ENCODE data around the gene RNF111.
"Not testable (repeated sequence)": the region's sequence is repeated elsewhere in the genome, so short reads cannot be mapped to it uniquely, and the experiment has no call there.

Gene RNF111

DNA sequence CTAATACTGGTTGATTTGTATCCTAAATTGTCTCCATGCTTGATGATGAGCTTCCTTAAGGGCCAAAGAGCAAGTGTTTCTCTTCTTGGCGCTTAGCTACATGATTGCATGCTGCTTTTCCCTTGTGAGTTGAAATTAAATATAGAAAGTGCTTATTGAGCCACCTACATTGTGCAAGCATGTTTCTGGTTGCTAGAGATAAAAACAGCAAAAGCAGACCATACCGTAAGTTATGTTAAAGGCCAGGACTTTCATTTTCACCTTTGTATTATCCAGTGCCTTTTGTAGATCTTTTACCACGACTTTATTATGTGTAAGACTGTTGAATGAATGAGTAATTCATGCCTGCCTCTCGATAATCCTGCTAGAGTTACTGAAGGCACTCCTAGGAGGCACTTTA lies 75.6 kb downstream of the RNF111 start:
- no peak for DNase-seq

GRCh38 chr15:59069430-59069829 lies 82.0 kb downstream of the RNF111 start:
- DNase-seq, result no peak

- peak in 1 of 5 experiments; percentile 33 for DNase-seq
Measured at GRCh38 chr15:59074607-59075006, 87.1 kb downstream of the RNF111 start.

GRCh38 chr15:59087731-59088130 lies 100.3 kb downstream of the RNF111 start:
- no peak for DNase-seq

GRCh38 chr15:59094077-59094476 lies 106.6 kb downstream of the RNF111 start:
- no peak for DNase-seq

DNA sequence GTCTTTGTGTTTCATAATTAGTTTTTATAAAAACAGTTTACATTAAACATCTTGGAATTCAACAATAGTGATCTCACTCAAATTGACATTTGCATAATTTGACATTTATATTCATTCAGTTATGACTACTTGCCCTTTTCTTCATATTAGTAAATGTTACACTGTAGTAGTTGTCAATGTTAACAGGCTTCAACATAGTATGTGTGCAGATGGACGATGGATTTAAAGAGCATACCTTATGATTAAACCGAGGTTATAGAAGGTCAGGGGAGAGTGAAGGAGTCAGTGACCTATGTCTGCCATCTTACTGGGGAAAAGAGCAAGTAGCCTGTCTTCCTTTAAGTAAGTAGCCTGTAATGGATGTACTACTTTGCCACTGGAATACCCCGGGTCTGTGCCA lies 109.0 kb downstream of the RNF111 start:
- no peak for DNase-seq

- no peak for DNase-seq
Measured at GRCh38 chr15:59099162-59099685, 111.8 kb downstream of the RNF111 start.

- no peak for DNase-seq
Measured at GRCh38 chr15:59104602-59104911, 117.1 kb downstream of the RNF111 start.

DNA sequence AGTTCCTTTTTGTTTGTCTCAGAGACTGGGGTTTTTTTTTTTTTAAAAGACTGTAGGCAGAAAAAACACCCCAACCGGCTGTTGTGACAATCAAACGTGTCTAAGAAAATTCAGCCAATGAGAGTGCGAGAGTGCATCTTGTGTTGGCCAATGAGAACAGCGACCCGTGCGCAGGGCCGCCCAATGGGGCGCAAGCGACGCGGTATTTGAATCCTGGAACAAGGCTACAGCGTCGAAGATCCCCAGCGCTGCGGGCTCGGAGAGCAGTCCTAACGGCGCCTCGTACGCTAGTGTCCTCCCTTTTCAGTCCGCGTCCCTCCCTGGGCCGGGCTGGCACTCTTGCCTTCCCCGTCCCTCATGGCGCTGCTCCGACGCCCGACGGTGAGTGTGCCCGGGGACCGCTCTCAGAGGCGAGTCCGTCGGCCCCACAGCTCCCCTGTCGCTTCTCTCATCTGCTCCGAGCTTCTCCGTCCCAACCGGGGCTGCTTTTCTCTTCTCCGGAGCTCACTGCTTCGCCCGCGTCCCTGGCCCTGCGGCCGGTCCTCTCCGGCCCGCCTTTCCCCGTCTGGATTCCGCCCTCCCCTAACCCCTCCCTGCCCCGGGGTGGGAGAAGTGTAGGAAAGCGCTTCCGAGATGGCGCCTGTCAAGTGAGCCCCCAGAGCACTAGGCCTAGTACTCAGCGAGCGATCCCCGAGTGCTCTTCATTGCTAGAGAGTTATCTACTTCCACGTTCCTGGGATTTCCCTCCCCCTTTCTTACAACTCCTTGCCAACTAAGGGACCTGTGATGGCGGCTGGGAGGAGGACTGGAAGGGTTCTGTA lies 117.7 kb downstream of the RNF111 start, which contains the start of gene CCNB2:
TSS of gene CCNB2 (plus strand) at position 235 of the 821 bp plus-strand sequence. CDS start at position 358, 123 bp downstream.
- peak; percentile 62 to 97 (median 78) for DNase-seq

DNA sequence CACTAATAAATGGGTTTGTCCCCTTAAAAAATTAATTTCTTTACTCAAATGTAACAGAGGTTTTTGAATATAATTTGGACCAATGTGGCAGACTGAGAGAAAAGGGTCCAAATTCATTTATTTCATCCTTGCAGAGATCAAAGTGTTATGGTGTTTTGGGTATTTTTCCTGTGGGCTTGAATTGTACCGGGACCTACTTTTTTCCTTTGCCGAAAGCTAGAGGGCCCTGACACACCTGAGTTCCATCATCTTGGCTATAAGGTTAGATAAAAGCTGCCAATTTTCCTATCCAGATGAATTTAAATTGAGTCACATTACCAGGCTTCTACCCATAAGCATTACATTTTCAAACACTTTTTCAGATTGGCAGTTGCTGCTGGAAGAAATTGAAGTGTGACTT lies 118.4 kb downstream of the RNF111 start:
- DNase-seq, result no peak

DNA sequence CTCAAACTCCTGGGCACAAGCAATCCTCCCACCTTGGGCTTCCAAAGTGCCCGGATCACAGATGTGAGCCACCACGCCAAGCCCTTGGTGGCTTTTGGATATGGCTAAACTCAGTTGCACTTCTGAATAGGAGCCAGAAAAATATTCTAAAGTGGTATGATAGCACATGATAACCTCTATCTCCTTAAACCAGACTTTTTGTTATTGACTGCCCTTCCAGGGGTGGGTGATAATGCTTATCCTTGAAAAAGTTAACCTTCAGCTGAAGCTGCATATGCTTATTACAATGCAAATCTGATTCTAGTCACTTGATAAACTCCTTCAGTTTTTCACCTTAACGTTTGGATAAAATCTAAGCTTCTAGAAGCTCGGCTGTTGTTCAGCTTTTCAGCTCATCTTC lies 123.8 kb downstream of the RNF111 start:
- no peak for DNase-seq

DNA sequence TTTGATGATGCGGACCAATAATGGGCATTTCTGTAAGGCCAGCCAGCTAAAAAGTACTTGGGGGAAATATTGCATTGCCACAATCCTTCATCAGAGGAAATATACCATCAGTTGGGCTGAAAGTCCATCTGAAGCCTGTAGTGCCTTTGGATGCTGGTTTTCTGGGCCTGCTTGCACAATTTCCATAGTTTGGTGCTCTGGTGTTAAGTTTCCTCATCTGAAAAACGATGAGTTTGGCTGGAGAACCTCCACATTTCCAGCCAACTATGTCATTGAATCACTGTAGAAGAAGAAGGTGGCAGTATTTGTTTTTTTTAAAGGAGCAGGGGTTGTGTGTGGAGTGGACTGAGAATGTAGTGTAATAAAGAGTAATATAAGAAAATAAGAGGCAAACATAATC lies 127.6 kb downstream of the RNF111 start:
- no peak for DNase-seq

- no peak for DNase-seq
Measured at GRCh38 chr15:59116141-59116540, 128.7 kb downstream of the RNF111 start.

GRCh38 chr15:59116771-59117170 lies 129.3 kb downstream of the RNF111 start:
- DNase-seq, result no peak

GRCh38 chr15:59119625-59120024 lies 132.2 kb downstream of the RNF111 start:
- DNase-seq, result no peak

GRCh38 chr15:59120937-59121336 lies 133.5 kb downstream of the RNF111 start:
- no peak for DNase-seq

- no peak for DNase-seq
Measured at GRCh38 chr15:59124261-59124660, 136.8 kb downstream of the RNF111 start.

GRCh38 chr15:59125683-59126082 lies 138.2 kb downstream of the RNF111 start:
- DNase-seq, result not testable (repeated sequence)

- not testable (repeated sequence) for DNase-seq
Measured at GRCh38 chr15:59127255-59127654, 139.8 kb downstream of the RNF111 start.

DNA sequence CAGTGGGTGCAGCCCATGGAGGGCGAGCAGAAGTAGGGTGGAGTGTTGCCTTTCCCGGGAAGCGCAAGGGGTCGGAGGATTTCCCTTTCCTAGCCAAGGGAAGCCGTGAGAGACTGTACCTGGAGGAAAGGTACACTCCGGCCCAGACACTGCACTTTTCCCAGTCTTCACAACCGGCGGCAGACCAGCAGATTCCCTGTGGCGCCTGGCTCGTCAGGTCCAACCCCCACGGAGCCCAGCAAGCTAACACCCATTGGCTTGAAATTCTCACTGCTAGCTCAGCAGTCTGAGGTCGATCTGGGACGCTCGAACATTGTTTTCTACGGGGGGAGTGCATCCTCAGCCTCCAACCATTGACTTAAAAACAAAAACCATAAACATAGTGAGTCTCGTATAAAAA lies 144.0 kb downstream of the RNF111 start:
- no peak for DNase-seq

GRCh38 chr15:59131969-59132562 lies 144.6 kb downstream of the RNF111 start:
- DNase-seq, result no peak

GRCh38 chr15:59133929-59134427 lies 146.5 kb downstream of the RNF111 start:
- no peak for DNase-seq

- DNase-seq, result no peak
Measured at GRCh38 chr15:59137566-59137965, 150.1 kb downstream of the RNF111 start.

DNA sequence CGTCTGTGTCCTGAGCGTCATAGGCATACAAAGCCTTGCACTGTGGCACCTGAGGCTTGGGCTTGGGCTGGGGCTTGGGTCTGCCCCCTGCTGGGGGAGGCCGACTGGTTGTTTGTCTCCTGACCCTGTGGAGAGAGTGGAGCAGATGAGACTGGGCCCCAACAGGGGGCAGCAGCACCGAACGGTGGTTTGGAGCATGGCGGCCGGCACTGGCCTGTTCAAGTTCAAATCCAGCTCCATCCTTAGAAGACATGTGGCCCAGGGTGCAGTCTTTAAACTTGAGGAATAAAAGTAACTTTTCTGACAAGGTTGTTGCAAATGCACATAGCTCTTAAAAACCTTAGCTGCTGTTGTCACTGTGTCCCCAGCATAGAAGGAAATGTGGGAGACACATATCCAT lies 150.8 kb downstream of the RNF111 start:
- DNase-seq, result peak; percentile 21 to 78 (median 24)
